Liver (tissue), 9 donors: ENCODE results near the gene IL1RN. TPM values are rescaled to one million over a fixed set of nuclear protein-coding genes. Genes with fewer than 3 reads are reported as not detected.

Experiments
- DNase-seq: peaks from one replicate; pipeline ENCODE4 v3.0.0-alpha.2; 2017; ENCODE audit warnings: low spot score
- H3K27ac ChIP-seq, 2 donors: one replicate each; pipeline ENCODE4 v1.7.0; 2013; ENCODE audit warnings: inconsistent platforms in 2 of 2, low read length in 2 of 2, control low read depth in 1 of 2, low read depth in 1 of 2, mild to moderate bottlenecking in 1 of 2
- H3K27me3 ChIP-seq, 4 donors: one replicate each; pipeline versions ENCODE4 v1.6.1 to v1.7.0; 2013; ENCODE audit warnings: low read length in 3 of 4, inconsistent platforms in 1 of 4, mild to moderate bottlenecking in 1 of 4, moderate library complexity in 1 of 4; ENCODE audit not compliant: control insufficient read depth in 4 of 4, insufficient read depth in 4 of 4
- H3K36me3 ChIP-seq, 4 donors: one replicate each; pipeline versions ENCODE4 v1.6.1 to v1.7.0; 2013; ENCODE audit warnings: low read length in 3 of 4, mild to moderate bottlenecking in 3 of 4, low read depth in 1 of 4, moderate library complexity in 1 of 4; ENCODE audit not compliant: control insufficient read depth in 4 of 4, insufficient read depth in 3 of 4
- H3K4me1 ChIP-seq, 4 donors: one replicate each; pipeline versions ENCODE4 v1.6.1 to v1.7.0; 2013; ENCODE audit warnings: low read length in 3 of 4, mild to moderate bottlenecking in 3 of 4, moderate library complexity in 1 of 4; ENCODE audit not compliant: control insufficient read depth in 4 of 4, insufficient read depth in 4 of 4
- H3K4me3 ChIP-seq, 3 donors: one replicate each; pipeline versions ENCODE4 v1.6.1 to v1.7.0; 2013; ENCODE audit warnings: low read length in 3 of 3, control low read depth in 1 of 3, low read depth in 1 of 3, mild to moderate bottlenecking in 1 of 3
- H3K9ac ChIP-seq, 2 donors: one replicate each; pipeline ENCODE4 v1.7.0; 2013; ENCODE audit warnings: low read length in 2 of 2, mild to moderate bottlenecking in 2 of 2, moderate library complexity in 2 of 2, control low read depth in 1 of 2, low read depth in 1 of 2
- H3K9me3 ChIP-seq, 4 donors: one replicate each; pipeline versions ENCODE4 v1.6.1 to v1.7.0; 2013; ENCODE audit warnings: low read length in 3 of 4; ENCODE audit not compliant: control insufficient read depth in 4 of 4
- ATF3 ChIP-seq: IDR thresholded peaks from 2 replicates; pipeline ENCODE4 v1.6.1; 2016; ENCODE audit warnings: antibody characterized with exemption
- CTCF ChIP-seq: fragments of 150-350 bp; IDR thresholded peaks from 2 replicates; pipeline ENCODE4 v1.5.1; 2017; ENCODE audit warnings: improper control_type of control experiment, low read depth, low read length; ENCODE audit not compliant: missing input control
- EGR1 ChIP-seq, 2 donors: IDR thresholded peaks; 2 replicates each; pipeline ENCODE4 v1.6.1; 2016 to 2018; ENCODE audit warnings: antibody characterized with exemption in 2 of 2, low read depth in 2 of 2
- FOXA1 ChIP-seq: IDR thresholded peaks from 2 replicates; pipeline ENCODE4 v1.6.1; 2016; ENCODE audit warnings: antibody characterized with exemption
- FOXA2 ChIP-seq: IDR thresholded peaks from 2 replicates; pipeline ENCODE4 v1.6.1; 2016; ENCODE audit warnings: antibody characterized with exemption
- GABPA ChIP-seq, 2 donors: IDR thresholded peaks in 1 of 2; conservative IDR thresholded peaks in 1 of 2; 2 replicates each; pipeline ENCODE4 v1.6.1; 2016; ENCODE audit warnings: antibody characterized with exemption in 2 of 2, mild to moderate bottlenecking in 1 of 2, moderate library complexity in 1 of 2
- HNF4A ChIP-seq, 2 donors: conservative IDR thresholded peaks; 2 replicates each; pipeline ENCODE4 v1.6.1; 2016; ENCODE audit warnings: antibody characterized with exemption in 2 of 2, mild to moderate bottlenecking in 2 of 2
- HNF4G ChIP-seq: IDR thresholded peaks from 2 replicates; pipeline ENCODE4 v1.6.1; 2016; ENCODE audit warnings: antibody characterized with exemption
- JUND ChIP-seq, 2 donors: IDR thresholded peaks; 2 replicates each; pipeline ENCODE4 v1.6.1; 2016; ENCODE audit warnings: antibody characterized with exemption in 2 of 2
- MAX ChIP-seq: IDR thresholded peaks from 2 replicates; pipeline ENCODE4 v1.6.1; 2016; ENCODE audit warnings: antibody characterized with exemption
- NR2F2 ChIP-seq: IDR thresholded peaks from 2 replicates; pipeline ENCODE4 v1.6.1; 2016; ENCODE audit warnings: antibody characterized with exemption
- RAD21 ChIP-seq, 2 donors: IDR thresholded peaks; 2 replicates each; pipeline ENCODE4 v1.6.1; 2016; ENCODE audit warnings: antibody characterized with exemption in 2 of 2, mild to moderate bottlenecking in 2 of 2
- REST ChIP-seq: IDR thresholded peaks from 2 replicates; pipeline ENCODE4 v1.6.1; 2016; ENCODE audit warnings: antibody characterized with exemption, mild to moderate bottlenecking
- RXRA ChIP-seq, 2 donors: IDR thresholded peaks; 2 replicates each; pipeline ENCODE4 v1.6.1; 2017 to 2018; ENCODE audit warnings: antibody characterized with exemption in 2 of 2, mild to moderate bottlenecking in 1 of 2
- SP1 ChIP-seq: IDR thresholded peaks from 2 replicates; pipeline ENCODE4 v1.6.1; 2018; ENCODE audit warnings: antibody characterized with exemption, mild to moderate bottlenecking
- TAF1 ChIP-seq: conservative IDR thresholded peaks from 2 replicates; pipeline ENCODE4 v1.6.1; 2016; ENCODE audit warnings: antibody characterized with exemption, mild to moderate bottlenecking
- YY1 ChIP-seq: IDR thresholded peaks from 2 replicates; pipeline ENCODE4 v1.6.1; 2016; ENCODE audit warnings: antibody characterized with exemption, mild to moderate bottlenecking
- ZBTB33 ChIP-seq: IDR thresholded peaks from 2 replicates; pipeline ENCODE4 v1.6.1; 2016; ENCODE audit warnings: antibody characterized with exemption
- WGBS: extraction: QIAGEN DNeasy Blood & Tissue Kit; methylation state at CpG from one replicate; pipeline ENCODE4 v1.1.7; 2013; 5-methylcytosine and 5-hydroxymethylcytosine counted together
- polyA plus RNA-seq, 2 donors: library from polyadenylated mRNA; stranded (reverse) in 1 of 2; unstranded in 1 of 2; fragments of 200-250 nt in 1 of 2; fragments of >200 nt in 1 of 2; fragmentation: Nextera tagmentation in 1 of 2; extraction: Ambion mirVana in 1 of 2; gene quantifications; one replicate each; pipeline versions ENCODE4 v1.2.1 to v1.2.3, GENCODE V29; 2013 to 2015
- total RNA-seq, 2 donors: library from RNA; depleted of rRNA; stranded (reverse); fragments of >200 nt; gene quantifications; one replicate each; pipeline ENCODE4 v1.2.3, GENCODE V29; 2014
- donor health status: healthy.
- donor health status: healthy.
- donor health status: healthy.
- donor health status: healthy.
- donor health status: healthy.

Gene IL1RN
- total and polyA plus RNA-seq, 4 donors = 3.9 to 121 (median 25.8) TPM

GRCh38 chr2:113137827-113138226 is 10.4 kb downstream of the IL1RN start:
- Histone ChIP-seq H3K4me3 (no peak overlapping the region), H3K27me3 (no peaks in the 10 kb centered on the region), H3K4me1 (peaks cover 0 to 8% (median 3%) of the 10 kb centered on the region in 4 donors), H3K27ac (no peak overlapping the region), H3K36me3 (peaks cover under 1 to 12% (median 7%) of the 10 kb centered on the region in 4 donors), H3K9ac (no peak overlapping the region), H3K9me3 (no peaks in the 10 kb centered on the region)
- WGBS = 96% methylated on average over 1 of the region's 1 CpG
- no peak for DNase-seq
- TF ChIP-seq RAD21 (IDR thresholded peaks at IDR 0.05) (no peak), YY1 (no peak), SP1 (no peak), RXRA (IDR thresholded peaks at IDR 0.05) (no peak), ATF3 (no peak), FOXA1 (no peak), ZBTB33 (no peak), HNF4G (no peak), TAF1 (no peak), GABPA (IDR thresholded peaks at IDR 0.05 in 1 of 2, conservative IDR thresholded peaks at IDR 0.05 in 1 of 2) (no peak), MAX (no peak)

GRCh38 chr2:113138428-113139322 is 11.3 kb downstream of the IL1RN start:
- H3K36me3 ChIP-seq = peaks cover 0 to 3% (median under 1%) of the 10 kb centered on the region in 4 donors
- no peak overlapping the region for H3K9ac ChIP-seq
- WGBS = 27% methylated on average over 13 of the region's 13 CpGs
- no peak overlapping the region for H3K4me3 ChIP-seq
- TF ChIP-seq REST (no peak), TAF1 (no peak), HNF4G (no peak), ATF3 (no peak), EGR1 (IDR thresholded peaks at IDR 0.05; ENCODE audit: low read depth in 2 of 2) (no peak), FOXA1 (no peak), YY1 (peak; percentile 56), NR2F2 (no peak), SP1 (peak; percentile 39), MAX (no peak), RAD21 (IDR thresholded peaks at IDR 0.05) (peak; percentile 90 to 92), CTCF (peak; percentile 90), RXRA (IDR thresholded peaks at IDR 0.05) (peak in 1 of 2 donors; percentile 13), JUND (IDR thresholded peaks at IDR 0.05) (no peak), ZBTB33 (no peak), HNF4A (conservative IDR thresholded peaks at IDR 0.05) (peak; percentile 19 to 48), GABPA (IDR thresholded peaks at IDR 0.05 in 1 of 2, conservative IDR thresholded peaks at IDR 0.05 in 1 of 2) (no peak), FOXA2 (no peak)
- H3K9me3 ChIP-seq = no peaks in the 10 kb centered on the region
- H3K27me3 ChIP-seq = no peaks in the 10 kb centered on the region
- no peak overlapping the region for H3K27ac ChIP-seq
- no peak for DNase-seq
- peaks cover 0 to 8% (median 3%) of the 10 kb centered on the region in 4 donors for H3K4me1 ChIP-seq
